DMS79 (cell line): Measurements from ENCODE around the gene AADACL3.
"Not testable (repeated sequence)": the region's sequence is repeated elsewhere in the genome, so short reads cannot be mapped to it uniquely, and the experiment has no call there.

Experiments
- DNase-seq: peaks from one replicate; lab custom pipeline; 2025; lab: John Stamatoyannopoulos, UW

The AADACL3 gene

GRCh38 chr1:12714710-12715475 lies 1.0 kb upstream of the AADACL3 start:
- DNase-seq, result no peak

- DNase-seq, result no peak
Observed at GRCh38 chr1:12717301-12717838, 1.5 kb downstream of the AADACL3 start.

- no peak for DNase-seq
Observed at GRCh38 chr1:12722626-12723025, 6.7 kb downstream of the AADACL3 start.

- no peak for DNase-seq
Observed at GRCh38 chr1:12728391-12728790, 12.5 kb downstream of the AADACL3 start.

GRCh38 chr1:12730156-12730555 lies 14.2 kb downstream of the AADACL3 start:
- DNase-seq, result no peak

- not testable (repeated sequence) for DNase-seq
Observed at GRCh38 chr1:12731084-12731483, 15.2 kb downstream of the AADACL3 start.

- no peak for DNase-seq
Observed at GRCh38 chr1:12734651-12735050, 18.7 kb downstream of the AADACL3 start.

GRCh38 chr1:12738934-12739333 lies 23.0 kb downstream of the AADACL3 start:
- DNase-seq, result no peak

GRCh38 chr1:12739613-12740012 lies 23.7 kb downstream of the AADACL3 start:
- no peak for DNase-seq

GRCh38 chr1:12741946-12742345 lies 26.0 kb downstream of the AADACL3 start:
- no peak for DNase-seq

GRCh38 chr1:12745126-12745991 lies 29.4 kb downstream of the AADACL3 start:
- DNase-seq, result no peak

GRCh38 chr1:12745992-12746323 lies 30.0 kb downstream of the AADACL3 start, which contains the start of gene CFAP107:
Gene CFAP107, plus strand, starts transcription at chr1:12746200. Its CDS starts 231 bp downstream, at chr1:12746431.
- DNase-seq, result no peak

- no peak for DNase-seq
Observed at GRCh38 chr1:12748778-12749355, 33.0 kb downstream of the AADACL3 start.

GRCh38 chr1:12754738-12755137 lies 38.8 kb downstream of the AADACL3 start:
- no peak for DNase-seq

GRCh38 chr1:12756273-12756672 lies 40.4 kb downstream of the AADACL3 start:
- DNase-seq, result no peak

- DNase-seq, result no peak
Observed at GRCh38 chr1:12756768-12757413, 41.0 kb downstream of the AADACL3 start.

GRCh38 chr1:12757836-12758235 lies 41.9 kb downstream of the AADACL3 start:
- no peak for DNase-seq

- no peak for DNase-seq
Observed at GRCh38 chr1:12760256-12760795, 44.4 kb downstream of the AADACL3 start.

GRCh38 chr1:12761781-12762180 lies 45.9 kb downstream of the AADACL3 start:
- no peak for DNase-seq

- no peak for DNase-seq
Observed at GRCh38 chr1:12762766-12763165, 46.9 kb downstream of the AADACL3 start.

GRCh38 chr1:12763479-12763878 lies 47.6 kb downstream of the AADACL3 start:
- no peak for DNase-seq

GRCh38 chr1:12764016-12764415 lies 48.1 kb downstream of the AADACL3 start:
- no peak for DNase-seq
